H1 (cell line): ENCODE measurements around the gene MOB2. TPM values are rescaled to one million over a fixed set of nuclear protein-coding genes. Genes with fewer than 3 reads are reported as not detected.

Experiments
- EZH2 ChIP-seq: fragments of 200-600 bp; sonication (generic); IDR thresholded peaks from 2 replicates; pipeline ENCODE4 v1.7.1; 2012; ENCODE audit warnings: low read depth, mild to moderate bottlenecking, moderate library complexity, low read length, inconsistent platforms; ENCODE audit not compliant: severe bottlenecking
- JUND ChIP-seq: IDR thresholded peaks from 2 replicates; pipeline ENCODE4 v1.6.1; 2011; ENCODE audit warnings: mild to moderate bottlenecking, improper control_type of control experiment, low read length
- MAX ChIP-seq: IDR thresholded peaks from 2 replicates; pipeline ENCODE4 v1.6.1; 2012; ENCODE audit warnings: inconsistent platforms
- SRF ChIP-seq: IDR thresholded peaks from 2 replicates; pipeline ENCODE4 v1.6.1; 2011; ENCODE audit warnings: mild to moderate bottlenecking, low read depth, low read length, moderate library complexity
- TAF1 ChIP-seq: IDR thresholded peaks from 2 replicates; pipeline ENCODE4 v1.6.1; 2011; ENCODE audit warnings: mild to moderate bottlenecking, low read depth, low read length
- TAF7 ChIP-seq: optimal IDR thresholded peaks from 2 replicates; pipeline ENCODE3; 2011; ENCODE audit warnings: low read depth, mild to moderate bottlenecking, inconsistent platforms, low read length, moderate library complexity, borderline replicate concordance
- polyA plus RNA-seq, 7 experiments: library from polyadenylated mRNA; depleted of rRNA in 3 of 7; stranded (reverse) in 5 of 7; unstranded in 2 of 7; fragments of >200 nt in 5 of 7; fragments of 200-250 nt in 2 of 7; gene quantifications; 1 replicate in 5 of 7; 2 replicates in 1 of 7; 4 replicates in 1 of 7; pipeline versions ENCODE4 v1.2.1 to v1.2.3, GENCODE V29; 2011 to 2013; ENCODE audit warnings: missing spikeins in 2 of 7, mixed read lengths in 2 of 7
- total RNA-seq: library from RNA; stranded (reverse); fragmentation: NEBNext Ultra II Directional; extraction: Animal tissue kit (Norgen Biotek cat#: 25700); gene quantifications from 2 replicates; pipeline ENCODE4 v1.2.1, GENCODE V29; 2021
- TF ChIP-seq, protein P1 (sequence below): fragments of 300-600 bp; sonication (generic); IDR thresholded peaks from 2 replicates; pipeline ENCODE4 v1.7.1; 2012; ENCODE audit warnings: low read length, moderate library complexity, mild to moderate bottlenecking, inconsistent platforms; ENCODE audit not compliant: insufficient replicate concordance

MOB2 gene
- total and polyA plus RNA-seq, 2 of the 8 experiments (the other 6 are each of a cell fraction or from before 2014, with no cell fraction given): 18.6 to 28.2 TPM

- TF ChIP-seq TAF7 (no peak), JUND (no peak), TAF1 (no peak), SRF (no peak), EZH2 (no peak), MAX (no peak)
- TF ChIP-seq, protein P1, sequence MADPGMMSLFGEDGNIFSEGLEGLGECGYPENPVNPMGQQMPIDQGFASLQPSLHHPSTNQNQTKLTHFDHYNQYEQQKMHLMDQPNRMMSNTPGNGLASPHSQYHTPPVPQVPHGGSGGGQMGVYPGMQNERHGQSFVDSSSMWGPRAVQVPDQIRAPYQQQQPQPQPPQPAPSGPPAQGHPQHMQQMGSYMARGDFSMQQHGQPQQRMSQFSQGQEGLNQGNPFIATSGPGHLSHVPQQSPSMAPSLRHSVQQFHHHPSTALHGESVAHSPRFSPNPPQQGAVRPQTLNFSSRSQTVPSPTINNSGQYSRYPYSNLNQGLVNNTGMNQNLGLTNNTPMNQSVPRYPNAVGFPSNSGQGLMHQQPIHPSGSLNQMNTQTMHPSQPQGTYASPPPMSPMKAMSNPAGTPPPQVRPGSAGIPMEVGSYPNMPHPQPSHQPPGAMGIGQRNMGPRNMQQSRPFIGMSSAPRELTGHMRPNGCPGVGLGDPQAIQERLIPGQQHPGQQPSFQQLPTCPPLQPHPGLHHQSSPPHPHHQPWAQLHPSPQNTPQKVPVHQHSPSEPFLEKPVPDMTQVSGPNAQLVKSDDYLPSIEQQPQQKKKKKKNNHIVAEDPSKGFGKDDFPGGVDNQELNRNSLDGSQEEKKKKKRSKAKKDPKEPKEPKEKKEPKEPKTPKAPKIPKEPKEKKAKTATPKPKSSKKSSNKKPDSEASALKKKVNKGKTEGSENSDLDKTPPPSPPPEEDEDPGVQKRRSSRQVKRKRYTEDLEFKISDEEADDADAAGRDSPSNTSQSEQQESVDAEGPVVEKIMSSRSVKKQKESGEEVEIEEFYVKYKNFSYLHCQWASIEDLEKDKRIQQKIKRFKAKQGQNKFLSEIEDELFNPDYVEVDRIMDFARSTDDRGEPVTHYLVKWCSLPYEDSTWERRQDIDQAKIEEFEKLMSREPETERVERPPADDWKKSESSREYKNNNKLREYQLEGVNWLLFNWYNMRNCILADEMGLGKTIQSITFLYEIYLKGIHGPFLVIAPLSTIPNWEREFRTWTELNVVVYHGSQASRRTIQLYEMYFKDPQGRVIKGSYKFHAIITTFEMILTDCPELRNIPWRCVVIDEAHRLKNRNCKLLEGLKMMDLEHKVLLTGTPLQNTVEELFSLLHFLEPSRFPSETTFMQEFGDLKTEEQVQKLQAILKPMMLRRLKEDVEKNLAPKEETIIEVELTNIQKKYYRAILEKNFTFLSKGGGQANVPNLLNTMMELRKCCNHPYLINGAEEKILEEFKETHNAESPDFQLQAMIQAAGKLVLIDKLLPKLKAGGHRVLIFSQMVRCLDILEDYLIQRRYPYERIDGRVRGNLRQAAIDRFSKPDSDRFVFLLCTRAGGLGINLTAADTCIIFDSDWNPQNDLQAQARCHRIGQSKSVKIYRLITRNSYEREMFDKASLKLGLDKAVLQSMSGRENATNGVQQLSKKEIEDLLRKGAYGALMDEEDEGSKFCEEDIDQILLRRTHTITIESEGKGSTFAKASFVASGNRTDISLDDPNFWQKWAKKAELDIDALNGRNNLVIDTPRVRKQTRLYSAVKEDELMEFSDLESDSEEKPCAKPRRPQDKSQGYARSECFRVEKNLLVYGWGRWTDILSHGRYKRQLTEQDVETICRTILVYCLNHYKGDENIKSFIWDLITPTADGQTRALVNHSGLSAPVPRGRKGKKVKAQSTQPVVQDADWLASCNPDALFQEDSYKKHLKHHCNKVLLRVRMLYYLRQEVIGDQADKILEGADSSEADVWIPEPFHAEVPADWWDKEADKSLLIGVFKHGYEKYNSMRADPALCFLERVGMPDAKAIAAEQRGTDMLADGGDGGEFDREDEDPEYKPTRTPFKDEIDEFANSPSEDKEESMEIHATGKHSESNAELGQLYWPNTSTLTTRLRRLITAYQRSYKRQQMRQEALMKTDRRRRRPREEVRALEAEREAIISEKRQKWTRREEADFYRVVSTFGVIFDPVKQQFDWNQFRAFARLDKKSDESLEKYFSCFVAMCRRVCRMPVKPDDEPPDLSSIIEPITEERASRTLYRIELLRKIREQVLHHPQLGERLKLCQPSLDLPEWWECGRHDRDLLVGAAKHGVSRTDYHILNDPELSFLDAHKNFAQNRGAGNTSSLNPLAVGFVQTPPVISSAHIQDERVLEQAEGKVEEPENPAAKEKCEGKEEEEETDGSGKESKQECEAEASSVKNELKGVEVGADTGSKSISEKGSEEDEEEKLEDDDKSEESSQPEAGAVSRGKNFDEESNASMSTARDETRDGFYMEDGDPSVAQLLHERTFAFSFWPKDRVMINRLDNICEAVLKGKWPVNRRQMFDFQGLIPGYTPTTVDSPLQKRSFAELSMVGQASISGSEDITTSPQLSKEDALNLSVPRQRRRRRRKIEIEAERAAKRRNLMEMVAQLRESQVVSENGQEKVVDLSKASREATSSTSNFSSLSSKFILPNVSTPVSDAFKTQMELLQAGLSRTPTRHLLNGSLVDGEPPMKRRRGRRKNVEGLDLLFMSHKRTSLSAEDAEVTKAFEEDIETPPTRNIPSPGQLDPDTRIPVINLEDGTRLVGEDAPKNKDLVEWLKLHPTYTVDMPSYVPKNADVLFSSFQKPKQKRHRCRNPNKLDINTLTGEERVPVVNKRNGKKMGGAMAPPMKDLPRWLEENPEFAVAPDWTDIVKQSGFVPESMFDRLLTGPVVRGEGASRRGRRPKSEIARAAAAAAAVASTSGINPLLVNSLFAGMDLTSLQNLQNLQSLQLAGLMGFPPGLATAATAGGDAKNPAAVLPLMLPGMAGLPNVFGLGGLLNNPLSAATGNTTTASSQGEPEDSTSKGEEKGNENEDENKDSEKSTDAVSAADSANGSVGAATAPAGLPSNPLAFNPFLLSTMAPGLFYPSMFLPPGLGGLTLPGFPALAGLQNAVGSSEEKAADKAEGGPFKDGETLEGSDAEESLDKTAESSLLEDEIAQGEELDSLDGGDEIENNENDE: no peak
Observed at GRCh38 chr11:1451781-1452470, 34.7 kb downstream of the MOB2 start (continued).
